Caco-2 (cell line): ENCODE measurements around the gene CPSF4. TPM values are rescaled to one million over a fixed set of nuclear protein-coding genes. Genes with fewer than 3 reads are reported as not detected.

Experiments used
- Bru-seq: library from RNA; stranded (reverse); fragments of 400-500 nt; gene quantifications from one replicate; lab custom pipeline; 2021; lab: Mats Ljungman, UMichigan
- BruChase-seq, 2 experiments: library from RNA; stranded (reverse); fragments of 400-500 nt; gene quantifications; one replicate each; lab custom pipeline; 2021; lab: Mats Ljungman, UMichigan
- BruUV-seq: library from RNA; stranded (reverse); fragments of 400-500 nt; replicated peaks from 2 replicates; lab custom pipeline; 2021; lab: Mats Ljungman, UMichigan
- CTCF ChIA-PET: fragments of 300-600 bp; sonication (Branson Sonifier 250); formaldehyde crosslinking; loops from one replicate; lab custom pipeline; 2022; ENCODE audit warnings: antibody characterized with exemption; lab: Charles Lee
- POLR2A ChIA-PET: fragments of 300-600 bp; sonication (Branson Sonifier 250); formaldehyde crosslinking; loops from one replicate; lab custom pipeline; 2022; ENCODE audit warnings: antibody characterized with exemption; lab: Charles Lee
- DNase-seq, 2 experiments: peaks; one replicate each; pipeline versions ENCODE4 v3.0.0 to v3.0.0-alpha.2; 2020 to 2022
- H3K27me3 ChIP-seq: replicated peaks from 2 replicates; pipeline ENCODE4 v1.6.0; 2011; ENCODE audit warnings: low read length; ENCODE audit not compliant: control insufficient read depth, insufficient read depth
- H3K36me3 ChIP-seq: 2 replicates; pipeline ENCODE4 v1.5.1; 2011; ENCODE audit warnings: low read length; ENCODE audit not compliant: control insufficient read depth, insufficient read depth
- H3K4me1 ChIP-seq: fragments of 250-450 bp; sonication (Bioruptor Pico); 2 replicates; pipeline ENCODE4 v1.5.1; 2020; ENCODE audit warnings: mild to moderate bottlenecking
- H3K4me3 ChIP-seq: 2 replicates; pipeline ENCODE4 v1.5.1; 2011; ENCODE audit warnings: low read depth, mild to moderate bottlenecking, control low read depth, low read length
- H3K9me3 ChIP-seq: fragments of 250-450 bp; sonication (Bioruptor Pico); 2 replicates; pipeline ENCODE4 v1.5.1; 2020; ENCODE audit warnings: mild to moderate bottlenecking, moderate library complexity
- H3K27ac Mint-ChIP-seq: one replicate; pipeline ENCODE4 v1.8.0; 2022; ENCODE audit warnings: mixed read lengths; ENCODE audit not compliant: unreplicated experiment
- H3K27me3 Mint-ChIP-seq: one replicate; pipeline ENCODE4 v1.8.0; 2022; ENCODE audit warnings: mixed read lengths; ENCODE audit not compliant: insufficient read depth, unreplicated experiment
- H3K36me3 Mint-ChIP-seq: one replicate; pipeline ENCODE4 v1.8.0; 2022; ENCODE audit warnings: mild to moderate bottlenecking, mixed read lengths; ENCODE audit not compliant: insufficient read depth, unreplicated experiment
- H3K4me1 Mint-ChIP-seq: one replicate; pipeline ENCODE4 v1.8.0; 2022; ENCODE audit warnings: low read depth, mixed read lengths; ENCODE audit not compliant: unreplicated experiment
- H3K4me3 Mint-ChIP-seq: one replicate; pipeline ENCODE4 v1.8.0; 2022; ENCODE audit warnings: mild to moderate bottlenecking, moderate library complexity, mixed read lengths; ENCODE audit not compliant: unreplicated experiment
- H3K9me3 Mint-ChIP-seq: one replicate; pipeline ENCODE4 v1.8.0; 2022; ENCODE audit warnings: mixed read lengths; ENCODE audit not compliant: unreplicated experiment
- CTCF ChIP-seq, 2 experiments: fragments of 200-600 bp in 1 of 2; IDR thresholded peaks; 1 replicate in 1 of 2; 2 replicates in 1 of 2; pipeline versions ENCODE4 v1.5.1 to v1.8.0; 2011 to 2022; ENCODE audit warnings: antibody characterized with exemption in 1 of 2, control low read depth in 1 of 2, inconsistent platforms in 1 of 2, low read depth in 1 of 2, low read length in 1 of 2, mild to moderate bottlenecking in 1 of 2, moderate library complexity in 1 of 2; ENCODE audit not compliant: insufficient read depth in 1 of 2, severe bottlenecking in 1 of 2, unreplicated experiment in 1 of 2
- intact Hi-C: fragments of 100-400 bp; cut with micrococcal nuclease; formaldehyde crosslinking; loops from one replicate; pipeline ENCODE4 v1.10.0; 2022; ENCODE audit not compliant: unreplicated experiment
- long read RNA-seq: library from polyadenylated mRNA; stranded (forward); transcript quantifications from one replicate; pipeline ENCODE4 v2.0.0, GENCODE V29; 2022
- total RNA-seq: library from RNA; stranded (reverse); gene quantifications from 2 replicates; pipeline ENCODE4 v1.2.3, GENCODE V29; 2022

CPSF4 gene
- total RNA-seq (133 and 158 TPM in 2 replicates), Bru-seq, nascent RNA (percentile 91 among the genes with signal in this experiment), BruChase-seq, experiment 1, labeled RNA remaining after a 2-hour chase (percentile 94 among the genes with signal in this experiment), BruChase-seq, experiment 2, labeled RNA remaining after a 6-hour chase (percentile 88 among the genes with signal in this experiment)
- long read RNA-seq, transcript CPSF4-204 (8 exons, 1,738 nt), result major isoform, 83 of 204 reads
- long read RNA-seq, transcript CPSF4-201 (8 exons, 1,691 nt), result minor isoform, 24 of 204 reads
- long read RNA-seq, transcript CPSF4-206 (8 exons, 942 nt), result minor isoform, 13 of 204 reads
- long read RNA-seq, partial matches to known transcripts, result 16 of 204 reads
- long read RNA-seq, other reads (novel, unspliced or antisense), result 65 of 204 reads

DNA sequence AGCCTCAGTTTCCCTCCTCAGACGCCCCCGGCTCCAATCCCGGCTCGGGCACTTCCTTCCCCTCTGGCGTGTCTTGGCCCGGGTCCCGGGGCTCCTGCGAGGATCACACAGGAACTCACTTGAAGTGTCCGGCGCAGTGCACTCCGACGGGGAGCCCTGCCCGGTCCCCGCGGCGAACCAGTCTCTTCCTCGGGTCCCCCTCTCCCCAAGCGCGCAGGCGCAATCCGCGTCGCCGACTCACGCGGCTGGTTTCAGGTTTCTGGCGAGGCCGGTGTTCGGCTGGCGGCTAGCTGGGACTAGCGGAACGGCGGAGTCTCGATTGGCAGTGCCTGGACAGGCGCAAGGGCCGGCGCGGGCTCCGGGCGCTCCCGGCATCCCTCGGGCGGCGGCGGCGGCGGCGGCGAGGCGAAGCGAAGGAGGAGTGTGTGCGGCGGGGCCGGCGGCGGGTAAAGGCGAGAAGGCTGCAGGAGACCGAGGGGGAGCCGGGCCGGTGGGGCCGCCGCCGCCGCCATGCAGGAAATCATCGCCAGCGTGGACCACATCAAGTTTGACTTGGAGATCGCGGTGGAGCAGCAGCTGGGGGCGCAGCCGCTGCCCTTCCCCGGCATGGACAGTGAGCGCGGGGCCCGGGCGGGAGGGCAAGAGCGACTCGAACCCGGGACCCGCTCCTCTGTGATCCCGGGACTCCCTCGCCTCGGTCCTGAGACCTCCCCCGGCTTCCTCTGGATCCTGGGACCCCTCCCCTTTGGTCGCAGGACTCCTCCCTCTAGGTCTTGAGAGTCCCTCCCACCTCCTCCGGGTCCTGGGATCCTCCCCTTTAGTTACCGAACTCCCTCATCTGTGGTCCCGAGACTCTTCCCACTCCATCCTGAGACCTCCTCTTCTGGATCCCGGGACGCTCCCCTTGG is at the start of gene CPSF4, which contains the start of gene PTCD1:
Gene CPSF4, plus strand, starts transcription at position 371 of the 908 bp plus-strand sequence. Its CDS starts 140 bp downstream, at position 511.
Gene PTCD1, minus strand, starts transcription at position 226 of the 908 bp plus-strand sequence. CDS start 3,556 bp downstream, outside the sequence.
- Histone ChIP-seq H3K36me3 (peaks cover 11% of the 10 kb centered on the region), H3K9me3 (no peaks in the 10 kb centered on the region), H3K4me3 (peak within 1 kb of the TSS; percentile 100), H3K4me1 (peaks cover 30% of the 10 kb centered on the region), H3K27me3 (no peaks in the 10 kb centered on the region)
- Mint-ChIP-seq H3K36me3 (peaks cover 100% of the 10 kb centered on the region), H3K27me3 (no peaks in the 10 kb centered on the region), H3K4me3 (peak within 1 kb of the TSS; percentile 100), H3K4me1 (peaks cover 20% of the 10 kb centered on the region), H3K9me3 (no peaks in the 10 kb centered on the region), H3K27ac (peak within 1 kb of the TSS; percentile 98)
- DNase-seq, result peak; percentile 96 to 97
- POLR2A ChIA-PET, result interaction anchor here (0.5 to 1.0 kb wide), 2 partner anchors 30 to 62 kb away, joined by 4 to 6 read pairs; partner anchors contain the start of gene BUD31
- CTCF ChIA-PET, result no interaction called here
- intact Hi-C loops, result no loop called here
- no peak for TF ChIP-seq CTCF (IDR thresholded peaks at IDR 0.05; ENCODE audit: insufficient read depth in 1 of 2, low read depth in 1 of 2, low read length in 1 of 2, severe bottlenecking in 1 of 2, unreplicated experiment in 1 of 2)
- BruUV-seq, result no TSS peak

DNA sequence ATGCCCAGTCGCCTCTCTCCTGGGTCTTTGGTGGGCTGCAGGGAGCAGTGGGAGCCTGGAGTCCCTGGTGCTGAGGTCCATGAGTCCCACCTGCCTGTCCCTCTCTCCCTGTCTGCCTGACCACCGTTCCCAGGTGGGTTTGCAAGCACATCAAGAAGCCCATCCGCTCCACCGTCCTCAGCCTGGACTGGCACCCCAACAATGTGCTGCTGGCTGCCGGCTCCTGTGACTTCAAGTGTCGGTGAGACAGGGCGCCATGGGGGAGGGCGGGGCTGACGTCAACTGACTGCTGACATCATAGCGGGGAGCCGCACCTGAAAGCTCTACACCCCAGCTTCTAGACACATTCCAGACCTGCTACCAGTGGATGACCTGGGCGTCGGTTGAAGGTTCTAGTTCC is 49.0 kb upstream of the CPSF4 start:
- TF ChIP-seq CTCF (IDR thresholded peaks at IDR 0.05; ENCODE audit: insufficient read depth in 1 of 2, low read depth in 1 of 2, low read length in 1 of 2, severe bottlenecking in 1 of 2, unreplicated experiment in 1 of 2), result no peak
- Histone ChIP-seq H3K36me3 (peaks cover 4% of the 10 kb centered on the region), H3K9me3 (no peaks in the 10 kb centered on the region), H3K4me3 (no peak overlapping the region), H3K4me1 (no peaks in the 10 kb centered on the region), H3K27me3 (no peaks in the 10 kb centered on the region)
- ChIA-PET CTCF (interaction anchor here (0.6 kb wide), 1 partner anchor 25 kb away, joined by 3 read pairs; no protein-coding TSS in a partner anchor), POLR2A (interaction anchor here (1.0 kb wide), 1 partner anchor 18 kb away, joined by 3 read pairs; no protein-coding TSS in a partner anchor)
- DNase-seq, result no peak
- BruUV-seq, result no TSS peak
- H3K9me3 Mint-ChIP-seq, result no peaks in the 10 kb centered on the region
- H3K4me3 Mint-ChIP-seq, result no peak overlapping the region
- intact Hi-C loops, result loop anchor here (5.0 kb wide), 1 partner anchor 62 kb away; the partner anchor contains the start of gene ARPC1A
- no peaks in the 10 kb centered on the region for H3K27me3 Mint-ChIP-seq
- peaks cover 97% of the 10 kb centered on the region for H3K36me3 Mint-ChIP-seq
- no peaks in the 10 kb centered on the region for H3K4me1 Mint-ChIP-seq
- H3K27ac Mint-ChIP-seq, result no peak overlapping the region
